ENCODE results near the gene SERPINA4.

DNA sequence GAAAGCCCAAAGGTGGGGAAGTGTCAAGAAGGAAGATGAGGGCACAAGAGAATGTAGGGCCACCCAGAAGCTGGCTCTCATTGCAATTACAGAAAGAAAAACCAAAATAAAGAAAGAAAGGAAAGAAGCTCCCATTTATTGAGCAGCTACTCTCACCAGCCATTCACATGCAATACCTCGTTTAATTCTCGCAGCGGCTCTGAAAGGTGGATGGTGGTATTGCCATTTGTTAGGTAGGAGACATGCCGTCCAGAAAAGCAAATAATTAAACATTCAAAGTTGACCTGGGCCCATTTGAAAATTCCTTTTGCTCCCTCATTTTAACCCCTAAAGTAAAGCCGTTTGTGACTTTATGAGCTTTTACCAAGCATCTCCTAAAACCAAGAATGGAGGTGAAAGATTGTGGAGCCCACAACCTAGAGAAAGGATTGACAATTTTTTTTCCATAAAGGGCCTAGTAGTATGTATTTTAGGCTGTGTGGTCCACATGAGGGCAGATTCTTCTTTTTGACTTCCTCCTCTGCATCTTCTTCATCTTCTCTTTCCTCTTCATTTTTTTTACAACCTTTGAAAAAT, 56.2 kb downstream of the SERPINA4 start:
- TF ChIP-seq, protein P1, sequence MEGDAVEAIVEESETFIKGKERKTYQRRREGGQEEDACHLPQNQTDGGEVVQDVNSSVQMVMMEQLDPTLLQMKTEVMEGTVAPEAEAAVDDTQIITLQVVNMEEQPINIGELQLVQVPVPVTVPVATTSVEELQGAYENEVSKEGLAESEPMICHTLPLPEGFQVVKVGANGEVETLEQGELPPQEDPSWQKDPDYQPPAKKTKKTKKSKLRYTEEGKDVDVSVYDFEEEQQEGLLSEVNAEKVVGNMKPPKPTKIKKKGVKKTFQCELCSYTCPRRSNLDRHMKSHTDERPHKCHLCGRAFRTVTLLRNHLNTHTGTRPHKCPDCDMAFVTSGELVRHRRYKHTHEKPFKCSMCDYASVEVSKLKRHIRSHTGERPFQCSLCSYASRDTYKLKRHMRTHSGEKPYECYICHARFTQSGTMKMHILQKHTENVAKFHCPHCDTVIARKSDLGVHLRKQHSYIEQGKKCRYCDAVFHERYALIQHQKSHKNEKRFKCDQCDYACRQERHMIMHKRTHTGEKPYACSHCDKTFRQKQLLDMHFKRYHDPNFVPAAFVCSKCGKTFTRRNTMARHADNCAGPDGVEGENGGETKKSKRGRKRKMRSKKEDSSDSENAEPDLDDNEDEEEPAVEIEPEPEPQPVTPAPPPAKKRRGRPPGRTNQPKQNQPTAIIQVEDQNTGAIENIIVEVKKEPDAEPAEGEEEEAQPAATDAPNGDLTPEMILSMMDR (IDR thresholded peaks at IDR 0.05), result no peak
- TF ChIP-seq ZFX (IDR thresholded peaks at IDR 0.05; ENCODE audit: borderline replicate concordance), result no peak
